Measurements from ENCODE around the gene SLC46A1.

DNA sequence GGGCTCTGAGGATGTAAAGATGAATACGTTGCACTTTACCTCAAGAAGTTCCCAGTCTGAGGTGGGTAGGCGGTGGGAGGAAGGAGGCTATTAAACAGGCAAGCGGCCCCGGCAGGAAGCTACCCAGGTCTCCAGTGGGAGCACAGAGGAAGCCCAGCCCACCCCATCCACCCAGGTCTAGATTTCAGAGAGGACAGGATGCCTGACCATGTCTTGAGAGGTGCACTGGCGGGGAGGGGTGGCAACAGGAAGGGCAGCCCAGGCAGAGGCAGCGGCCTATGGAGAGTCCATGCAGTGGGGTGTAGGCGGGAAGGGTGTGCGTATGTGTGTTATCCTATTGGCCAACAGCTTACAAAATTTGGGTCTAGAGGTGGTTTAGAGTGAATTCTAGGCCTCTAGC, 20.6 kb downstream of the SLC46A1 start:
- TF ChIP-seq, protein P1, sequence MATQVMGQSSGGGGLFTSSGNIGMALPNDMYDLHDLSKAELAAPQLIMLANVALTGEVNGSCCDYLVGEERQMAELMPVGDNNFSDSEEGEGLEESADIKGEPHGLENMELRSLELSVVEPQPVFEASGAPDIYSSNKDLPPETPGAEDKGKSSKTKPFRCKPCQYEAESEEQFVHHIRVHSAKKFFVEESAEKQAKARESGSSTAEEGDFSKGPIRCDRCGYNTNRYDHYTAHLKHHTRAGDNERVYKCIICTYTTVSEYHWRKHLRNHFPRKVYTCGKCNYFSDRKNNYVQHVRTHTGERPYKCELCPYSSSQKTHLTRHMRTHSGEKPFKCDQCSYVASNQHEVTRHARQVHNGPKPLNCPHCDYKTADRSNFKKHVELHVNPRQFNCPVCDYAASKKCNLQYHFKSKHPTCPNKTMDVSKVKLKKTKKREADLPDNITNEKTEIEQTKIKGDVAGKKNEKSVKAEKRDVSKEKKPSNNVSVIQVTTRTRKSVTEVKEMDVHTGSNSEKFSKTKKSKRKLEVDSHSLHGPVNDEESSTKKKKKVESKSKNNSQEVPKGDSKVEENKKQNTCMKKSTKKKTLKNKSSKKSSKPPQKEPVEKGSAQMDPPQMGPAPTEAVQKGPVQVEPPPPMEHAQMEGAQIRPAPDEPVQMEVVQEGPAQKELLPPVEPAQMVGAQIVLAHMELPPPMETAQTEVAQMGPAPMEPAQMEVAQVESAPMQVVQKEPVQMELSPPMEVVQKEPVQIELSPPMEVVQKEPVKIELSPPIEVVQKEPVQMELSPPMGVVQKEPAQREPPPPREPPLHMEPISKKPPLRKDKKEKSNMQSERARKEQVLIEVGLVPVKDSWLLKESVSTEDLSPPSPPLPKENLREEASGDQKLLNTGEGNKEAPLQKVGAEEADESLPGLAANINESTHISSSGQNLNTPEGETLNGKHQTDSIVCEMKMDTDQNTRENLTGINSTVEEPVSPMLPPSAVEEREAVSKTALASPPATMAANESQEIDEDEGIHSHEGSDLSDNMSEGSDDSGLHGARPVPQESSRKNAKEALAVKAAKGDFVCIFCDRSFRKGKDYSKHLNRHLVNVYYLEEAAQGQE (IDR thresholded peaks at IDR 0.05; ENCODE audit: low read depth, low read length) = no peak
- no peak for TF ChIP-seq YY1 (IDR thresholded peaks at IDR 0.05; ENCODE audit: low read depth, low read length)
- TF ChIP-seq FOS (IDR thresholded peaks at IDR 0.05; ENCODE audit: borderline replicate concordance, extremely low read depth, insufficient read length) = no peak
- TF ChIP-seq NFIC (IDR thresholded peaks at IDR 0.05; ENCODE audit: low read depth, low read length) = no peak
- TF ChIP-seq, protein P2, sequence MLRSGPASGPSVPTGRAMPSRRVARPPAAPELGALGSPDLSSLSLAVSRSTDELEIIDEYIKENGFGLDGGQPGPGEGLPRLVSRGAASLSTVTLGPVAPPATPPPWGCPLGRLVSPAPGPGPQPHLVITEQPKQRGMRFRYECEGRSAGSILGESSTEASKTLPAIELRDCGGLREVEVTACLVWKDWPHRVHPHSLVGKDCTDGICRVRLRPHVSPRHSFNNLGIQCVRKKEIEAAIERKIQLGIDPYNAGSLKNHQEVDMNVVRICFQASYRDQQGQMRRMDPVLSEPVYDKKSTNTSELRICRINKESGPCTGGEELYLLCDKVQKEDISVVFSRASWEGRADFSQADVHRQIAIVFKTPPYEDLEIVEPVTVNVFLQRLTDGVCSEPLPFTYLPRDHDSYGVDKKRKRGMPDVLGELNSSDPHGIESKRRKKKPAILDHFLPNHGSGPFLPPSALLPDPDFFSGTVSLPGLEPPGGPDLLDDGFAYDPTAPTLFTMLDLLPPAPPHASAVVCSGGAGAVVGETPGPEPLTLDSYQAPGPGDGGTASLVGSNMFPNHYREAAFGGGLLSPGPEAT (IDR thresholded peaks at IDR 0.05; ENCODE audit: low read depth) = no peak
- no peak for TF ChIP-seq SUZ12 (IDR thresholded peaks at IDR 0.05; ENCODE audit: unreplicated experiment)
- no peak for TF ChIP-seq SREBF2 (IDR thresholded peaks at IDR 0.05; ENCODE audit: low read length)
- no peak for TF ChIP-seq SRF (IDR thresholded peaks at IDR 0.05; ENCODE audit: low read depth in 2 of 2, low read length in 2 of 2)
